ENCODE results near the gene PPP1R14B. TPM values are rescaled to one million over a fixed set of nuclear protein-coding genes. Genes with fewer than 3 reads are reported as not detected.
A peak's percentile ranks its signal among the peaks of the same experiment; 100 is the strongest.

PPP1R14B gene
- total and polyA plus RNA-seq, 4 donors: 24.2 to 57.6 (median 38.3) TPM

- WGBS: 31% methylated on average over 42 of the region's 42 CpGs
- H3K4me1 ChIP-seq (ENCODE audit: control insufficient read depth in 4 of 4, insufficient read depth in 4 of 4, low read length in 3 of 4): peaks cover 0 to 25% (median 8%) of the 10 kb centered on the region in 4 donors
- no peaks in the 10 kb centered on the region for H3K9me3 ChIP-seq (ENCODE audit: control insufficient read depth in 4 of 4, low read length in 3 of 4)
- no peak overlapping the region for H3K27ac ChIP-seq (ENCODE audit: low read depth in 1 of 2, low read length in 2 of 2)
- peaks cover 2 to 22% (median 6%) of the 10 kb centered on the region in 4 donors for H3K27me3 ChIP-seq (ENCODE audit: control insufficient read depth in 4 of 4, insufficient read depth in 4 of 4, low read length in 3 of 4)
- no peak for DNase-seq (ENCODE audit: low spot score)
- H3K4me3 ChIP-seq (ENCODE audit: low read depth in 1 of 3, low read length in 3 of 3): peak overlapping the region in 1 of 3 donors; percentile 32
- TF ChIP-seq RXRA (IDR thresholded peaks at IDR 0.05) (no peak), ATF3 (IDR thresholded peaks at IDR 0.05) (no peak), FOXA1 (IDR thresholded peaks at IDR 0.05) (no peak), HNF4G (IDR thresholded peaks at IDR 0.05) (no peak), TAF1 (conservative IDR thresholded peaks at IDR 0.05) (no peak), EGR1 (IDR thresholded peaks at IDR 0.05; ENCODE audit: low read depth in 2 of 2) (no peak), CTCF (IDR thresholded peaks at IDR 0.05; ENCODE audit: low read depth, low read length, missing input control) (no peak), YY1 (IDR thresholded peaks at IDR 0.05) (no peak), JUND (IDR thresholded peaks at IDR 0.05) (no peak), NR2F2 (IDR thresholded peaks at IDR 0.05) (no peak)
- H3K9ac ChIP-seq (ENCODE audit: low read depth in 1 of 2, low read length in 2 of 2): no peak overlapping the region
- no peaks in the 10 kb centered on the region for H3K36me3 ChIP-seq (ENCODE audit: control insufficient read depth in 4 of 4, insufficient read depth in 3 of 4, low read depth in 1 of 4, low read length in 3 of 4)
Observed at GRCh38 chr11:64292460-64293254, 45.9 kb upstream of the PPP1R14B start.

- DNase-seq (ENCODE audit: low spot score): no peak
- TF ChIP-seq YY1 (IDR thresholded peaks at IDR 0.05) (no peak), RAD21 (IDR thresholded peaks at IDR 0.05) (no peak), FOXA1 (IDR thresholded peaks at IDR 0.05) (no peak), HNF4G (IDR thresholded peaks at IDR 0.05) (no peak), HNF4A (conservative IDR thresholded peaks at IDR 0.05) (no peak), SP1 (IDR thresholded peaks at IDR 0.05) (no peak), ZBTB33 (IDR thresholded peaks at IDR 0.05) (no peak), CTCF (IDR thresholded peaks at IDR 0.05; ENCODE audit: low read depth, low read length, missing input control) (no peak), GABPA (IDR thresholded peaks at IDR 0.05 in 1 of 2, conservative IDR thresholded peaks at IDR 0.05 in 1 of 2) (no peak)
- TF ChIP-seq, protein P1, sequence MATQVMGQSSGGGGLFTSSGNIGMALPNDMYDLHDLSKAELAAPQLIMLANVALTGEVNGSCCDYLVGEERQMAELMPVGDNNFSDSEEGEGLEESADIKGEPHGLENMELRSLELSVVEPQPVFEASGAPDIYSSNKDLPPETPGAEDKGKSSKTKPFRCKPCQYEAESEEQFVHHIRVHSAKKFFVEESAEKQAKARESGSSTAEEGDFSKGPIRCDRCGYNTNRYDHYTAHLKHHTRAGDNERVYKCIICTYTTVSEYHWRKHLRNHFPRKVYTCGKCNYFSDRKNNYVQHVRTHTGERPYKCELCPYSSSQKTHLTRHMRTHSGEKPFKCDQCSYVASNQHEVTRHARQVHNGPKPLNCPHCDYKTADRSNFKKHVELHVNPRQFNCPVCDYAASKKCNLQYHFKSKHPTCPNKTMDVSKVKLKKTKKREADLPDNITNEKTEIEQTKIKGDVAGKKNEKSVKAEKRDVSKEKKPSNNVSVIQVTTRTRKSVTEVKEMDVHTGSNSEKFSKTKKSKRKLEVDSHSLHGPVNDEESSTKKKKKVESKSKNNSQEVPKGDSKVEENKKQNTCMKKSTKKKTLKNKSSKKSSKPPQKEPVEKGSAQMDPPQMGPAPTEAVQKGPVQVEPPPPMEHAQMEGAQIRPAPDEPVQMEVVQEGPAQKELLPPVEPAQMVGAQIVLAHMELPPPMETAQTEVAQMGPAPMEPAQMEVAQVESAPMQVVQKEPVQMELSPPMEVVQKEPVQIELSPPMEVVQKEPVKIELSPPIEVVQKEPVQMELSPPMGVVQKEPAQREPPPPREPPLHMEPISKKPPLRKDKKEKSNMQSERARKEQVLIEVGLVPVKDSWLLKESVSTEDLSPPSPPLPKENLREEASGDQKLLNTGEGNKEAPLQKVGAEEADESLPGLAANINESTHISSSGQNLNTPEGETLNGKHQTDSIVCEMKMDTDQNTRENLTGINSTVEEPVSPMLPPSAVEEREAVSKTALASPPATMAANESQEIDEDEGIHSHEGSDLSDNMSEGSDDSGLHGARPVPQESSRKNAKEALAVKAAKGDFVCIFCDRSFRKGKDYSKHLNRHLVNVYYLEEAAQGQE (IDR thresholded peaks at IDR 0.05): no peak
- Histone ChIP-seq H3K36me3 (ENCODE audit: control insufficient read depth in 4 of 4, insufficient read depth in 3 of 4, low read depth in 1 of 4, low read length in 3 of 4) (no peaks in the 10 kb centered on the region), H3K27me3 (ENCODE audit: control insufficient read depth in 4 of 4, insufficient read depth in 4 of 4, low read length in 3 of 4) (peaks cover 0 to 17% (median 4%) of the 10 kb centered on the region in 4 donors), H3K4me1 (ENCODE audit: control insufficient read depth in 4 of 4, insufficient read depth in 4 of 4, low read length in 3 of 4) (peaks cover 0 to 27% (median 8%) of the 10 kb centered on the region in 4 donors), H3K27ac (ENCODE audit: low read depth in 1 of 2, low read length in 2 of 2) (no peak overlapping the region), H3K9me3 (ENCODE audit: control insufficient read depth in 4 of 4, low read length in 3 of 4) (no peaks in the 10 kb centered on the region), H3K4me3 (ENCODE audit: low read depth in 1 of 3, low read length in 3 of 3) (peak overlapping the region in 1 of 3 donors; percentile 32), H3K9ac (ENCODE audit: low read depth in 1 of 2, low read length in 2 of 2) (no peak overlapping the region)
- 2% methylated on average over 96 of the region's 96 CpGs for WGBS
Observed at GRCh38 chr11:64291752-64292459, 45.2 kb upstream of the PPP1R14B start.
